Naive thymus-derived CD4-positive, alpha-beta T cell (primary cell): ENCODE data around the gene TACC2. TPM values are rescaled to one million over a fixed set of nuclear protein-coding genes. Genes with fewer than 3 reads are reported as not detected.
"Not testable (repeated sequence)": the region's sequence is repeated elsewhere in the genome, so short reads cannot be mapped to it uniquely, and the experiment has no call there.

Experiments
- ATAC-seq: fragments of 150-1000 bp; cut with Tn5 transposase; 2 replicates; pipeline ENCODE4 v1.10.0; 2021; ENCODE audit warnings: mild to moderate bottlenecking, moderate library complexity
- CTCF ChIA-PET: fragments of 350-600 bp; sonication (Branson Sonifier 250); formaldehyde crosslinking; loops from one replicate; lab custom pipeline; 2021; ENCODE audit warnings: antibody characterized with exemption; lab: Charles Lee
- POLR2A ChIA-PET: fragments of 350-600 bp; sonication (Branson Sonifier 250); formaldehyde crosslinking; loops from one replicate; lab custom pipeline; 2021; ENCODE audit warnings: antibody characterized with exemption, inconsistent platforms; lab: Charles Lee
- DNase-seq, 9 donors: peaks; one replicate each; pipeline versions ENCODE4 v3.0.0 to v3.0.0-alpha.2; 2020 to 2022; ENCODE audit warnings: mixed read lengths in 1 of 9
- H3K27ac ChIP-seq: one replicate; pipeline ENCODE4 v1.7.0; 2013; ENCODE audit warnings: mild to moderate bottlenecking, low read depth, low read length, moderate library complexity
- H3K27me3 ChIP-seq, 2 donors: one replicate each; pipeline ENCODE4 v1.7.0; 2013; ENCODE audit warnings: low read length in 2 of 2, mild to moderate bottlenecking in 2 of 2, moderate library complexity in 2 of 2; ENCODE audit not compliant: control insufficient read depth in 2 of 2, insufficient read depth in 2 of 2
- H3K36me3 ChIP-seq, 3 experiments: 1 replicate in 2 of 3; 2 replicates in 1 of 3; pipeline ENCODE4 v1.7.0; 2013; ENCODE audit warnings: low read length in 3 of 3, mild to moderate bottlenecking in 3 of 3, moderate library complexity in 1 of 3; ENCODE audit not compliant: insufficient read depth in 3 of 3, control insufficient read depth in 2 of 3
- H3K4me1 ChIP-seq, 2 donors: one replicate each; pipeline ENCODE4 v1.7.0; 2013; ENCODE audit warnings: low read length in 2 of 2, mild to moderate bottlenecking in 2 of 2, moderate library complexity in 1 of 2; ENCODE audit not compliant: control insufficient read depth in 2 of 2, insufficient read depth in 2 of 2
- H3K4me3 ChIP-seq: 2 replicates; pipeline ENCODE4 v1.7.0; 2013; ENCODE audit warnings: mild to moderate bottlenecking, low read length
- H3K9me3 ChIP-seq, 3 experiments: 1 replicate in 2 of 3; 2 replicates in 1 of 3; pipeline ENCODE4 v1.7.0; 2013; ENCODE audit warnings: low read length in 3 of 3; ENCODE audit not compliant: control insufficient read depth in 2 of 3
- H3K27ac Mint-ChIP-seq, 9 donors: one replicate each; pipeline ENCODE4 v1.8.0; 2020 to 2022; ENCODE audit warnings: mixed read lengths in 9 of 9, mild to moderate bottlenecking in 8 of 9, moderate library complexity in 5 of 9, inconsistent platforms in 2 of 9
- H3K27me3 Mint-ChIP-seq, 5 donors: one replicate each; pipeline ENCODE4 v1.8.0; 2021 to 2022; ENCODE audit warnings: mixed read lengths in 5 of 5, mild to moderate bottlenecking in 1 of 5
- H3K36me3 Mint-ChIP-seq, 5 donors: one replicate each; pipeline ENCODE4 v1.8.0; 2020 to 2022; ENCODE audit warnings: mixed read lengths in 5 of 5, mild to moderate bottlenecking in 3 of 5, inconsistent platforms in 1 of 5
- H3K4me1 Mint-ChIP-seq, 7 donors: one replicate each; pipeline ENCODE4 v1.8.0; 2020 to 2022; ENCODE audit warnings: mixed read lengths in 7 of 7, mild to moderate bottlenecking in 3 of 7, inconsistent platforms in 1 of 7
- H3K4me3 Mint-ChIP-seq, 10 donors: one replicate each; pipeline ENCODE4 v1.8.0; 2020 to 2022; ENCODE audit warnings: mild to moderate bottlenecking in 10 of 10, mixed read lengths in 10 of 10, moderate library complexity in 6 of 10, inconsistent platforms in 2 of 10
- H3K9me3 Mint-ChIP-seq, 11 donors: one replicate each; pipeline ENCODE4 v1.8.0; 2020 to 2022; ENCODE audit warnings: mixed read lengths in 11 of 11, mild to moderate bottlenecking in 4 of 11, inconsistent platforms in 1 of 11, moderate library complexity in 1 of 11
- intact Hi-C, 2 donors: fragments of 100-400 bp; cut with micrococcal nuclease; formaldehyde crosslinking; loops; one replicate each; pipeline ENCODE4 v1.15.1; 2023
- polyA plus RNA-seq, 2 donors: library from polyadenylated mRNA; unstranded; fragments of 300-500 nt; fragmentation: Illumina TruSeq; gene quantifications; one replicate each; pipeline ENCODE4 v1.2.3, GENCODE V29; 2021
- total RNA-seq, 6 experiments: library from RNA in 5 of 6; stranded (reverse) in 5 of 6; gene quantifications; 1 replicate in 5 of 6; 2 replicates in 1 of 6; pipeline ENCODE4 v1.2.3 and lab custom pipeline; 2021 to 2026

TACC2 gene
- total and polyA plus RNA-seq, 7 experiments from 2014 or later, result 0.16 TPM; not detected in 6

- ATAC-seq, DNase-seq, H3K4me1 Mint-ChIP-seq: not testable (repeated sequence)
Measured at GRCh38 chr10:122108786-122109185, 119.8 kb downstream of the TACC2 start.

DNA sequence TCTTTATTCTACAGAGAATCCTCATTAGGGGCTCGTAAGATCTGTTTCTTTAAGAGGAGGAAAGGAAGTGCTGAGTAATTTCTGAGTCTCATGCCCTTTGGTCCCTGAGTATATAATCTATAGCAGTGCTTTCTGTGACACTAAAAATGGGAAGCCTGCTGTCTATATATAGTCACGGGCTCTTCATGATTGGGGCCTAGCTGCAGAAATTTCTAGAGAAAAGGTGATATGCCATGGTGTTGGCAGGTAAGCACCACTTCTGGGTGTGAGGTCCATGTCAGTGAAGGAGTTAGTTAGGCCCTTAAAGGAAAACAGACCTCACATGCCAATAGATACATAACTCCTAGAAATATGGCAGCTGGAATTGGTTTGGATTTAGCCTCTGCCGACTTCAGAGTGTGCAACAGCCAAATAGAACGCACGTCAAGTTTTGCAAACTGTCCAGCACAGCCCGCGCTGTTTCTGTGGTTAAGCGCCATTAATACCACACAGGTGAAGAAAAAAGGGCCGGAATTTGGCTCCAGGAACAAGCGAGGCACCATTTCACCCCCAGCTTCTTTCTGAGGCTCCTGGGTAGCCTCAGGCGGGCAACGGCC, 123.2 kb downstream of the TACC2 start:
- POLR2A ChIA-PET, result no interaction called here
- Histone ChIP-seq H3K4me3 (no peak overlapping the region), H3K27ac (no peak overlapping the region), H3K4me1 (no peaks in the 10 kb centered on the region), H3K27me3 (no peaks in the 10 kb centered on the region), H3K9me3 (no peaks in the 10 kb centered on the region), H3K36me3 (no peaks in the 10 kb centered on the region)
- H3K36me3 Mint-ChIP-seq, result peaks cover 0 to 4% (median 0%) of the 10 kb centered on the region in 5 donors
- no peak overlapping the region for H3K27ac Mint-ChIP-seq
- peak overlapping the region in 3 of 10 donors; percentile 11 to 42 (median 41) for H3K4me3 Mint-ChIP-seq
- no peak for DNase-seq
- peaks cover 38 to 54% (median 46%) of the 10 kb centered on the region in 5 donors for H3K27me3 Mint-ChIP-seq
- ATAC-seq, result no peak
- intact Hi-C loops, result no loop called here
- H3K4me1 Mint-ChIP-seq, result peaks cover 0 to 11% (median 5%) of the 10 kb centered on the region in 7 donors
- peaks cover 0 to 3% (median 0%) of the 10 kb centered on the region in 11 donors for H3K9me3 Mint-ChIP-seq
- CTCF ChIA-PET, result no interaction called here

More at GRCh38 chr10:122108786-122109185, 119.8 kb downstream of the TACC2 start:
- H3K4me1 ChIP-seq, H3K4me3 Mint-ChIP-seq, H3K36me3 ChIP-seq, H3K9me3 Mint-ChIP-seq, H3K4me3 ChIP-seq, H3K36me3 Mint-ChIP-seq, H3K27ac Mint-ChIP-seq, H3K9me3 ChIP-seq, H3K27ac ChIP-seq, intact Hi-C loops, H3K27me3 ChIP-seq, POLR2A ChIA-PET: not testable (repeated sequence)
- CTCF ChIA-PET, result interaction anchor here (0.6 kb wide), 1 partner anchor 277 kb away, joined by 3 read pairs; no protein-coding TSS in a partner anchor
- H3K27me3 Mint-ChIP-seq, result peaks cover 18 to 27% (median 24%) of the 10 kb centered on the region in 5 donors

GRCh38 chr10:122112625-122113160, 123.7 kb downstream of the TACC2 start:
- peaks cover 44 to 59% (median 46%) of the 10 kb centered on the region in 5 donors for H3K27me3 Mint-ChIP-seq
- no peaks in the 10 kb centered on the region for H3K27me3 ChIP-seq
- no peak for ATAC-seq
- peaks cover 0 to 11% (median 5%) of the 10 kb centered on the region in 7 donors for H3K4me1 Mint-ChIP-seq
- H3K36me3 ChIP-seq, result no peaks in the 10 kb centered on the region
- CTCF ChIA-PET, result no interaction called here
- peaks cover 0 to 4% (median 0%) of the 10 kb centered on the region in 5 donors for H3K36me3 Mint-ChIP-seq
- no peak overlapping the region for H3K27ac Mint-ChIP-seq
- intact Hi-C loops, result no loop called here
- no peak for DNase-seq
- H3K9me3 ChIP-seq, result no peaks in the 10 kb centered on the region
- H3K4me3 Mint-ChIP-seq, result peak overlapping the region in 1 of 10 donors; percentile 70
- POLR2A ChIA-PET, result no interaction called here
- no peaks in the 10 kb centered on the region for H3K4me1 ChIP-seq
- no peak overlapping the region for H3K27ac ChIP-seq
- H3K4me3 ChIP-seq, result no peak overlapping the region
- peaks cover 0 to 3% (median 0%) of the 10 kb centered on the region in 11 donors for H3K9me3 Mint-ChIP-seq

DNA sequence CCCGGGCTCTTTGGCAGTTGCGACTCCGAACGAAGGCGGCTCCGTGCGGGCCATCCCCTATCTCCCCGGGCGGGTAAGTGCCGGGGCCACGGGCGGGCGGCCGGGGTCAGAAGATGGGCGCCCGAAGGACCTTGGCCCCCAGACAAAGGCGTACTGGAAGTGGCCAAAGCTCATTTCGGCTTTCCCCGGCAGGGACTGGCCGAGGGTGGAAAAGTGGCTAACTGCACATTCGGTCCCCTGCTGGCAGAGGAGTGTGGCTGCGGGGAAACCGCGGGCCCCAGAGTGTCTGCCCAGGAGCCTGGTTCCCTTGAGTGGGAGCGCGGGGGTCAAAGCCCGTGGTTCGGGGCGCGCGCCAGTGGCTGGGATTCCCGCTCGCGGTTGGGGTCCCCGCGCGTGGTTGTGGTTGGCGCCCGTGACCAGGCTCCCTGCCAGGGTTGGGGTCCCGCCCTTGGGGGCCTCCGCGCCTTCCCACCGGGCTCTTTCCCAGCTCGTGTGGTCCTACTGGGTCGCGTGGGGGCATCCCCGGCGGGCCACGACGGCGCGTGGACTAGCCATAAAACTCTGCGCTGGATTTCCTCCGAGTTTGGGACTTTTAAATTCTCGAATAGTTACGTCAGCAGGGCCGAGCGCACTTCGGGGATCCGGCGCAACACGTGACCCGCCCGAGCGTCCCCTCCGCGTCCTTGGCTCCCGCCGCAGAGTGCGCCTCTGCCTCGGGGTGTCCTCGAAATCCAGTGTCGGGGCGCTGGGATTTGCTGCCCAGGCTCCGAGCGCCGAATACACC, 124.4 kb downstream of the TACC2 start:
- Mint-ChIP-seq H3K27ac (no peak overlapping the region), H3K27me3 (peaks cover 45 to 58% (median 49%) of the 10 kb centered on the region in 5 donors), H3K4me3 (peak overlapping the region in 5 of 10 donors; percentile 5 to 72 (median 52)), H3K36me3 (peaks cover 0 to 4% (median 0%) of the 10 kb centered on the region in 5 donors), H3K9me3 (peaks cover 0 to 3% (median 0%) of the 10 kb centered on the region in 11 donors), H3K4me1 (peaks cover 0 to 11% (median 5%) of the 10 kb centered on the region in 7 donors)
- no peaks in the 10 kb centered on the region for H3K36me3 ChIP-seq
- no peaks in the 10 kb centered on the region for H3K9me3 ChIP-seq
- intact Hi-C loops, result no loop called here
- no peak overlapping the region for H3K4me3 ChIP-seq
- no peak for ATAC-seq
- ChIA-PET POLR2A (no interaction called here), CTCF (no interaction called here)
- H3K27ac ChIP-seq, result no peak overlapping the region
- no peaks in the 10 kb centered on the region for H3K4me1 ChIP-seq
- no peaks in the 10 kb centered on the region for H3K27me3 ChIP-seq
- no peak for DNase-seq

GRCh38 chr10:122113945-122114747, 125.2 kb downstream of the TACC2 start:
- peaks cover 0 to 3% (median 0%) of the 10 kb centered on the region in 11 donors for H3K9me3 Mint-ChIP-seq
- H3K4me3 Mint-ChIP-seq, result peak overlapping the region in 5 of 10 donors; percentile 5 to 72 (median 52)
- ATAC-seq (no peak), DNase-seq (no peak)
- CTCF ChIA-PET, result no interaction called here
- intact Hi-C loops, result no loop called here
- no peaks in the 10 kb centered on the region for H3K27me3 ChIP-seq
- H3K27ac Mint-ChIP-seq, result no peak overlapping the region
- H3K36me3 Mint-ChIP-seq, result peaks cover 0 to 4% (median 0%) of the 10 kb centered on the region in 5 donors
- no peak overlapping the region for H3K4me3 ChIP-seq
- peaks cover 0 to 11% (median 5%) of the 10 kb centered on the region in 7 donors for H3K4me1 Mint-ChIP-seq
- H3K4me1 ChIP-seq, result no peaks in the 10 kb centered on the region
- POLR2A ChIA-PET, result no interaction called here
- peaks cover 45 to 56% (median 51%) of the 10 kb centered on the region in 5 donors for H3K27me3 Mint-ChIP-seq
- H3K36me3 ChIP-seq, result no peaks in the 10 kb centered on the region
- H3K9me3 ChIP-seq, result no peaks in the 10 kb centered on the region
- H3K27ac ChIP-seq, result no peak overlapping the region

GRCh38 chr10:122115874-122116273, 126.9 kb downstream of the TACC2 start:
- DNase-seq (no peak), ATAC-seq (no peak)
- H3K36me3 Mint-ChIP-seq, result peaks cover 0 to 3% (median 0%) of the 10 kb centered on the region in 5 donors
- H3K27ac Mint-ChIP-seq, result no peak overlapping the region
- ChIA-PET POLR2A (no interaction called here), CTCF (no interaction called here)
- no peak overlapping the region for H3K4me3 Mint-ChIP-seq
- Histone ChIP-seq H3K4me3 (no peak overlapping the region), H3K4me1 (no peaks in the 10 kb centered on the region), H3K27ac (no peak overlapping the region), H3K36me3 (no peaks in the 10 kb centered on the region), H3K27me3 (no peaks in the 10 kb centered on the region), H3K9me3 (no peaks in the 10 kb centered on the region)
- H3K4me1 Mint-ChIP-seq, result peaks cover 0 to 11% (median 5%) of the 10 kb centered on the region in 7 donors
- H3K9me3 Mint-ChIP-seq, result peaks cover 0 to 3% (median 0%) of the 10 kb centered on the region in 11 donors
- peaks cover 37 to 56% (median 49%) of the 10 kb centered on the region in 5 donors for H3K27me3 Mint-ChIP-seq
- intact Hi-C loops, result no loop called here
